Measurements from ENCODE around the gene SLC35G1.

- TF ChIP-seq CTCF (conservative IDR thresholded peaks at IDR 0.05) (no peak), EZH2 (IDR thresholded peaks at IDR 0.05; ENCODE audit: low read depth) (no peak)
These were observed 44.4 kb downstream of the SLC35G1 start for GRCh38 chr10:93938140-93938539.
